Measurements from ENCODE around the gene MROH9.

The MROH9 gene

GRCh38 chr1:170964506-170964905 is 29.2 kb downstream of the MROH9 start:
- Histone ChIP-seq H3K9me3 (ENCODE audit: control insufficient read depth in 1 of 2, low read length in 2 of 2) (no peaks in the 10 kb centered on the region), H3K4me3 (ENCODE audit: low read depth in 1 of 2, low read length in 2 of 2) (no peak overlapping the region), H3K9ac (ENCODE audit: low read depth in 1 of 2, low read length in 2 of 2) (no peak overlapping the region), H3K27me3 (ENCODE audit: control insufficient read depth in 1 of 2, insufficient read depth in 2 of 2, low read length in 2 of 2) (peaks cover 0 to 5% of the 10 kb centered on the region in 2 donors), H3K27ac (ENCODE audit: low read depth, low read length) (no peak overlapping the region), H3K4me1 (ENCODE audit: control insufficient read depth in 1 of 2, insufficient read depth in 2 of 2, low read length in 2 of 2) (no peaks in the 10 kb centered on the region), H3K36me3 (ENCODE audit: control insufficient read depth in 1 of 2, insufficient read depth in 2 of 2, low read length in 2 of 2) (no peaks in the 10 kb centered on the region)

GRCh38 chr1:170967042-170967910 is 31.9 kb downstream of the MROH9 start:
- Histone ChIP-seq H3K27ac (ENCODE audit: low read depth, low read length) (no peak overlapping the region), H3K4me3 (ENCODE audit: low read depth in 1 of 2, low read length in 2 of 2) (no peak overlapping the region), H3K9ac (ENCODE audit: low read depth in 1 of 2, low read length in 2 of 2) (no peak overlapping the region), H3K27me3 (ENCODE audit: control insufficient read depth in 1 of 2, insufficient read depth in 2 of 2, low read length in 2 of 2) (peaks cover 0 to 5% of the 10 kb centered on the region in 2 donors), H3K36me3 (ENCODE audit: control insufficient read depth in 1 of 2, insufficient read depth in 2 of 2, low read length in 2 of 2) (no peaks in the 10 kb centered on the region), H3K9me3 (ENCODE audit: control insufficient read depth in 1 of 2, low read length in 2 of 2) (no peaks in the 10 kb centered on the region), H3K4me1 (ENCODE audit: control insufficient read depth in 1 of 2, insufficient read depth in 2 of 2, low read length in 2 of 2) (no peaks in the 10 kb centered on the region)

GRCh38 chr1:170970256-170970655 is 34.9 kb downstream of the MROH9 start:
- H3K27ac ChIP-seq (ENCODE audit: low read depth, low read length) = no peak overlapping the region
- H3K4me3 ChIP-seq (ENCODE audit: low read depth in 1 of 2, low read length in 2 of 2) = no peak overlapping the region
- peaks cover 0 to 5% of the 10 kb centered on the region in 2 donors for H3K27me3 ChIP-seq (ENCODE audit: control insufficient read depth in 1 of 2, insufficient read depth in 2 of 2, low read length in 2 of 2)
- no peak overlapping the region for H3K9ac ChIP-seq (ENCODE audit: low read depth in 1 of 2, low read length in 2 of 2)
- H3K36me3 ChIP-seq (ENCODE audit: control insufficient read depth in 1 of 2, insufficient read depth in 2 of 2, low read length in 2 of 2) = no peaks in the 10 kb centered on the region
- H3K4me1 ChIP-seq (ENCODE audit: control insufficient read depth in 1 of 2, insufficient read depth in 2 of 2, low read length in 2 of 2) = no peaks in the 10 kb centered on the region
- no peaks in the 10 kb centered on the region for H3K9me3 ChIP-seq (ENCODE audit: control insufficient read depth in 1 of 2, low read length in 2 of 2)

GRCh38 chr1:170978371-170978910 is 43.1 kb downstream of the MROH9 start:
- Histone ChIP-seq H3K4me1 (ENCODE audit: control insufficient read depth in 1 of 2, insufficient read depth in 2 of 2, low read length in 2 of 2) (no peaks in the 10 kb centered on the region), H3K4me3 (ENCODE audit: low read depth in 1 of 2, low read length in 2 of 2) (no peak overlapping the region), H3K36me3 (ENCODE audit: control insufficient read depth in 1 of 2, insufficient read depth in 2 of 2, low read length in 2 of 2) (no peaks in the 10 kb centered on the region), H3K9ac (ENCODE audit: low read depth in 1 of 2, low read length in 2 of 2) (no peak overlapping the region), H3K27me3 (ENCODE audit: control insufficient read depth in 1 of 2, insufficient read depth in 2 of 2, low read length in 2 of 2) (no peaks in the 10 kb centered on the region), H3K27ac (ENCODE audit: low read depth, low read length) (no peak overlapping the region), H3K9me3 (ENCODE audit: control insufficient read depth in 1 of 2, low read length in 2 of 2) (no peaks in the 10 kb centered on the region)

DNA sequence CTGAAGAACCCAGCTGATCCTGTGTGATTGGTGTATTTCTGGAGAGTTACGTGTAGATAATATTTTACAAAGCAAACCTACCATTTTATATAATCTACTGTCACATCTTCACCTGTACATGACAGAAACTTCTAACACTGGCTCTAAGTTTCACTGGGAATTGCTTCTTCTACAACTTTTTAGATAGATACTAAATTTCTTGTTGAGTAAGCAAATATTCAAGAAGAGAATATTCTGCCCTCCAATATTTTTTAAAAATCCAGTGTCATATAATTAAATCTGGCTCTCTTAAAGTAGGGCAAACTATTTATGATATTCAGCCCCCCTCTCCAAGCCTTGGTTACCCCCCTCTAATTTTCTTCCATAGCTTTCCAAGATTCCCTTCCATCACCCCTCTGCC is 50.1 kb downstream of the MROH9 start:
- Histone ChIP-seq H3K9ac (ENCODE audit: low read depth in 1 of 2, low read length in 2 of 2) (no peak overlapping the region), H3K9me3 (ENCODE audit: control insufficient read depth in 1 of 2, low read length in 2 of 2) (no peaks in the 10 kb centered on the region), H3K4me3 (ENCODE audit: low read depth in 1 of 2, low read length in 2 of 2) (no peak overlapping the region), H3K4me1 (ENCODE audit: control insufficient read depth in 1 of 2, insufficient read depth in 2 of 2, low read length in 2 of 2) (no peaks in the 10 kb centered on the region), H3K36me3 (ENCODE audit: control insufficient read depth in 1 of 2, insufficient read depth in 2 of 2, low read length in 2 of 2) (no peaks in the 10 kb centered on the region), H3K27ac (ENCODE audit: low read depth, low read length) (no peak overlapping the region), H3K27me3 (ENCODE audit: control insufficient read depth in 1 of 2, insufficient read depth in 2 of 2, low read length in 2 of 2) (no peaks in the 10 kb centered on the region)

DNA sequence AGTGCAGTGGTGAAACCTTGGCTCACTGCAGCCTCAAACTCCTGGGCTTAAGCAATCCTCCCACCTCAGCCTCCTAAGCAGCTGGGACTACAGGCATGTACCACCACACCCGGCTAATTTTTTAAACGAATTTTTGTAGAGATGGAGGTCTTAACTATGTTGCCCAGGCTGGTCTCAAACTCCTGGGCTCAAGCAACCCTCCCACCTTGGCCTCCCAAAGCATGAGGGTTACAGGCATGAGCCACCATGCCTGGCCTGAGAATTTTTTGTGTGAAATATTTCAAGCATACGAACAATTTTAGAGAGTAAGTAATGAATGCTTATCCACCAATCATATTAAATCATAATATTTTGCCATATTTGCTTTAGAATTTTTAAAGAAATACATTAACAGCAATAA is 51.6 kb downstream of the MROH9 start:
- Histone ChIP-seq H3K9ac (ENCODE audit: low read depth in 1 of 2, low read length in 2 of 2) (no peak overlapping the region), H3K4me3 (ENCODE audit: low read depth in 1 of 2, low read length in 2 of 2) (no peak overlapping the region), H3K4me1 (ENCODE audit: control insufficient read depth in 1 of 2, insufficient read depth in 2 of 2, low read length in 2 of 2) (no peaks in the 10 kb centered on the region), H3K27ac (ENCODE audit: low read depth, low read length) (no peak overlapping the region), H3K36me3 (ENCODE audit: control insufficient read depth in 1 of 2, insufficient read depth in 2 of 2, low read length in 2 of 2) (no peaks in the 10 kb centered on the region), H3K27me3 (ENCODE audit: control insufficient read depth in 1 of 2, insufficient read depth in 2 of 2, low read length in 2 of 2) (no peaks in the 10 kb centered on the region), H3K9me3 (ENCODE audit: control insufficient read depth in 1 of 2, low read length in 2 of 2) (no peaks in the 10 kb centered on the region)

DNA sequence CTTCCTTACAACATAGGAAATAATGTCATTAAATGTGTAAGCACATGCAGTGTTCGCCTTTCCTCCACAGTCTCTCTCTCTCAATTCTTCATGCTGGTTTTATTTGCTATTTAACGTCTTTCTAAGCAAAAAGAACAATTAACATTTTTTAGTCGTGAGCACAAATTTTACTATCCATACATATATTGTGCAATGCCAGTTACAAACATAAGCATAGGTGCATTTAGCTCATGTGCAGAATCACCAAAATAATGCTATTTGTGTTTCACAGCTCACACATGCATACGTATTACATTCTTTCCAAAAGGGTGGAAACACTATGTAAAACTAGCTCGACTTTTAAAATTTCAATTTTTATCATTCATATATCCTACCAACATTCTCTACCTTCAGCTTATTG is 52.1 kb downstream of the MROH9 start:
- H3K27me3 ChIP-seq (ENCODE audit: control insufficient read depth in 1 of 2, insufficient read depth in 2 of 2, low read length in 2 of 2) = no peaks in the 10 kb centered on the region
- no peaks in the 10 kb centered on the region for H3K36me3 ChIP-seq (ENCODE audit: control insufficient read depth in 1 of 2, insufficient read depth in 2 of 2, low read length in 2 of 2)
- H3K27ac ChIP-seq (ENCODE audit: low read depth, low read length) = no peak overlapping the region
- H3K4me3 ChIP-seq (ENCODE audit: low read depth in 1 of 2, low read length in 2 of 2) = no peak overlapping the region
- H3K9ac ChIP-seq (ENCODE audit: low read depth in 1 of 2, low read length in 2 of 2) = no peak overlapping the region
- H3K4me1 ChIP-seq (ENCODE audit: control insufficient read depth in 1 of 2, insufficient read depth in 2 of 2, low read length in 2 of 2) = no peaks in the 10 kb centered on the region
- H3K9me3 ChIP-seq (ENCODE audit: control insufficient read depth in 1 of 2, low read length in 2 of 2) = no peaks in the 10 kb centered on the region

- Histone ChIP-seq H3K36me3 (ENCODE audit: control insufficient read depth in 1 of 2, insufficient read depth in 2 of 2, low read length in 2 of 2) (no peaks in the 10 kb centered on the region), H3K4me3 (ENCODE audit: low read depth in 1 of 2, low read length in 2 of 2) (no peak overlapping the region), H3K27me3 (ENCODE audit: control insufficient read depth in 1 of 2, insufficient read depth in 2 of 2, low read length in 2 of 2) (no peaks in the 10 kb centered on the region), H3K4me1 (ENCODE audit: control insufficient read depth in 1 of 2, insufficient read depth in 2 of 2, low read length in 2 of 2) (no peaks in the 10 kb centered on the region), H3K27ac (ENCODE audit: low read depth, low read length) (no peak overlapping the region), H3K9ac (ENCODE audit: low read depth in 1 of 2, low read length in 2 of 2) (no peak overlapping the region), H3K9me3 (ENCODE audit: control insufficient read depth in 1 of 2, low read length in 2 of 2) (no peaks in the 10 kb centered on the region)
These were observed 57.8 kb downstream of the MROH9 start for GRCh38 chr1:170993151-170993550.

GRCh38 chr1:170993717-170994116 is 58.4 kb downstream of the MROH9 start:
- Histone ChIP-seq H3K27me3 (ENCODE audit: control insufficient read depth in 1 of 2, insufficient read depth in 2 of 2, low read length in 2 of 2) (no peaks in the 10 kb centered on the region), H3K4me1 (ENCODE audit: control insufficient read depth in 1 of 2, insufficient read depth in 2 of 2, low read length in 2 of 2) (no peaks in the 10 kb centered on the region), H3K9ac (ENCODE audit: low read depth in 1 of 2, low read length in 2 of 2) (no peak overlapping the region), H3K9me3 (ENCODE audit: control insufficient read depth in 1 of 2, low read length in 2 of 2) (no peaks in the 10 kb centered on the region), H3K27ac (ENCODE audit: low read depth, low read length) (no peak overlapping the region), H3K4me3 (ENCODE audit: low read depth in 1 of 2, low read length in 2 of 2) (no peak overlapping the region), H3K36me3 (ENCODE audit: control insufficient read depth in 1 of 2, insufficient read depth in 2 of 2, low read length in 2 of 2) (no peaks in the 10 kb centered on the region)

GRCh38 chr1:171014880-171015279 is 79.5 kb downstream of the MROH9 start:
- H3K4me1 ChIP-seq (ENCODE audit: control insufficient read depth in 1 of 2, insufficient read depth in 2 of 2, low read length in 2 of 2) = no peaks in the 10 kb centered on the region
- H3K4me3 ChIP-seq (ENCODE audit: low read depth in 1 of 2, low read length in 2 of 2) = no peak overlapping the region
- H3K9me3 ChIP-seq (ENCODE audit: control insufficient read depth in 1 of 2, low read length in 2 of 2) = no peaks in the 10 kb centered on the region
- no peaks in the 10 kb centered on the region for H3K27me3 ChIP-seq (ENCODE audit: control insufficient read depth in 1 of 2, insufficient read depth in 2 of 2, low read length in 2 of 2)
- no peak overlapping the region for H3K9ac ChIP-seq (ENCODE audit: low read depth in 1 of 2, low read length in 2 of 2)
- no peaks in the 10 kb centered on the region for H3K36me3 ChIP-seq (ENCODE audit: control insufficient read depth in 1 of 2, insufficient read depth in 2 of 2, low read length in 2 of 2)
- no peak overlapping the region for H3K27ac ChIP-seq (ENCODE audit: low read depth, low read length)
